ENCODE measurements around the gene CCL11. TPM values are rescaled to one million over a fixed set of nuclear protein-coding genes. Genes with fewer than 3 reads are reported as not detected.

The CCL11 gene
- total RNA-seq, 1 donor from 2014 or later = not detected

DNA sequence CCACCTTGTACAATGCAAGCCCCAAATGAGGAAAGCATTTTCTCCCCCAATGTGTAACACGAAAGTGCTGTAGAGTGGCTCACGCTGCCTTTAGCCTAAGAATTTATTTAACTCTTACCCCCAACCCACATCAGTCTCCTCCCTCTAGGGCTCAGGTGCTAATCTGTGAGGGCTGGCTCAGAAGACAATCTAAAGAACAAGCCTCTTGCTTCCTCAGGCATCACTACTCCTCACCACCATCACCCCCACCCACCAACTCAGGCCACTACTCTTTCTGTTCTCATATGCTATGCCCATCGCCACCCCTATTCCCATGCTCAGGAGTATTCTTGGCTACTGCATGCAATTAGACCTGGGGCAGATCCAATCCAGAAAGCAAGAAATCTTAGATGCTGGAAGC lies 34.4 kb upstream of the CCL11 start:
- Mint-ChIP-seq H3K27me3 (ENCODE audit: low read depth) (peaks cover 35% of the 10 kb centered on the region), H3K4me1 (ENCODE audit: low read depth) (peaks cover 4% of the 10 kb centered on the region), H3K4me3 (ENCODE audit: low read depth) (no peak overlapping the region), H3K36me3 (ENCODE audit: low read depth) (no peaks in the 10 kb centered on the region), H3K27ac (no peak overlapping the region), H3K9me3 (no peaks in the 10 kb centered on the region)
- no peak for DNase-seq (ENCODE audit: low spot score)
- intact Hi-C loops (cut with micrococcal nuclease) = loop anchor here (5.0 kb wide), 1 partner anchor 49 kb away; no protein-coding TSS in a partner anchor

GRCh38 chr17:34252095-34252443 lies 33.5 kb upstream of the CCL11 start:
- Mint-ChIP-seq H3K4me1 (ENCODE audit: low read depth) (peaks cover 4% of the 10 kb centered on the region), H3K9me3 (no peaks in the 10 kb centered on the region), H3K36me3 (ENCODE audit: low read depth) (no peaks in the 10 kb centered on the region), H3K27ac (no peak overlapping the region), H3K27me3 (ENCODE audit: low read depth) (peaks cover 38% of the 10 kb centered on the region), H3K4me3 (ENCODE audit: low read depth) (no peak overlapping the region)
- no peak for DNase-seq (ENCODE audit: low spot score)
- intact Hi-C loops (cut with micrococcal nuclease) = loop anchor here (5.0 kb wide), 1 partner anchor 50 kb away; no protein-coding TSS in a partner anchor

GRCh38 chr17:34252444-34253138 lies 33.0 kb upstream of the CCL11 start:
- DNase-seq (ENCODE audit: low spot score) = no peak
- intact Hi-C loops (cut with micrococcal nuclease) = loop anchor here (5.0 kb wide), 1 partner anchor 50 kb away; no protein-coding TSS in a partner anchor
- no peak overlapping the region for H3K4me3 Mint-ChIP-seq (ENCODE audit: low read depth)
- peaks cover 42% of the 10 kb centered on the region for H3K27me3 Mint-ChIP-seq (ENCODE audit: low read depth)
- no peaks in the 10 kb centered on the region for H3K9me3 Mint-ChIP-seq
- H3K27ac Mint-ChIP-seq = no peak overlapping the region
- H3K4me1 Mint-ChIP-seq (ENCODE audit: low read depth) = peaks cover 4% of the 10 kb centered on the region
- H3K36me3 Mint-ChIP-seq (ENCODE audit: low read depth) = no peaks in the 10 kb centered on the region

DNA sequence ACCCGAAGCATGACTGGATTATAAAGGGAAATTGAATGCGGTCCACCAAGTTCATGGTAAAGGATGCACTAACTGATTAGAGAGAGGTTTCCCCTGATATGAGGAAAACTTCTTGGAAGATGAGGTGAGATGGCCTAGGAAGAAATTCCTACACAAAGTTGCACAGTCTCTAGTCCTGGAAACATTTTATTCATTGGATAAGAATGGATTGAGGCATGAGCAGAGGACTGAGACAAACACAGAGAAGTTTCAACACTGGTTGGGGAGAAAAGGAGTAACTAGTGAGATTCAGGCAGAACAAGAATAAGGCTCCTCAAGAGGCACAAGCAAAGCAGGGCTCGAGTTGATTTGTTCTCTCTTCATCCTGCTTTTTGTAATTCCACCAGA lies 32.4 kb upstream of the CCL11 start:
- Mint-ChIP-seq H3K36me3 (ENCODE audit: low read depth) (no peaks in the 10 kb centered on the region), H3K4me1 (ENCODE audit: low read depth) (peaks cover 4% of the 10 kb centered on the region), H3K4me3 (ENCODE audit: low read depth) (no peak overlapping the region), H3K9me3 (no peaks in the 10 kb centered on the region), H3K27me3 (ENCODE audit: low read depth) (peaks cover 48% of the 10 kb centered on the region), H3K27ac (no peak overlapping the region)
- intact Hi-C loops (cut with micrococcal nuclease) = loop anchor here (5.0 kb wide), 1 partner anchor 51 kb away; no protein-coding TSS in a partner anchor
- DNase-seq (ENCODE audit: low spot score) = no peak

DNA sequence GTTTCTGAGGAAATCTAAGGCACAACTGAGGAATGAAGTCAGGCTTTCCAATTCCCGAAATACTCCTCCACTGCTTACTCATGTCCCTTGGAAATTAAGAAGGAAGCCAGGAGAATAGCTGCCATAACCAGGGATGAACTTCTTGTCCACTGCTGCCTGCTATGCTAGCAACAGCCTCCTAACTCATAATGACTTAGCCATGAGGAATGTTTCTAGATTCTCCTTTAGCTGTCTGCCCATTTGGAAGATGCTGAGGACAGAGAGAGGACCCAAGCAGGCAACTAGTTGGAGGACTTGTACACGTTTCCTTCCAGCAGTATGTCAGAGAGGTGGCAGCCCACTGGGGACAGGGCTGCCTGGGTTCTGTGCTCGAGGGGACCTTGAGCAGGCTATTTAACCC lies 31.4 kb upstream of the CCL11 start:
- no peaks in the 10 kb centered on the region for H3K36me3 Mint-ChIP-seq (ENCODE audit: low read depth)
- H3K27me3 Mint-ChIP-seq (ENCODE audit: low read depth) = peaks cover 49% of the 10 kb centered on the region
- H3K27ac Mint-ChIP-seq = no peak overlapping the region
- intact Hi-C loops (cut with micrococcal nuclease) = loop anchor here (5.0 kb wide), 1 partner anchor 52 kb away; no protein-coding TSS in a partner anchor
- H3K9me3 Mint-ChIP-seq = no peaks in the 10 kb centered on the region
- no peak overlapping the region for H3K4me3 Mint-ChIP-seq (ENCODE audit: low read depth)
- no peak for DNase-seq (ENCODE audit: low spot score)
- H3K4me1 Mint-ChIP-seq (ENCODE audit: low read depth) = peaks cover 4% of the 10 kb centered on the region

DNA sequence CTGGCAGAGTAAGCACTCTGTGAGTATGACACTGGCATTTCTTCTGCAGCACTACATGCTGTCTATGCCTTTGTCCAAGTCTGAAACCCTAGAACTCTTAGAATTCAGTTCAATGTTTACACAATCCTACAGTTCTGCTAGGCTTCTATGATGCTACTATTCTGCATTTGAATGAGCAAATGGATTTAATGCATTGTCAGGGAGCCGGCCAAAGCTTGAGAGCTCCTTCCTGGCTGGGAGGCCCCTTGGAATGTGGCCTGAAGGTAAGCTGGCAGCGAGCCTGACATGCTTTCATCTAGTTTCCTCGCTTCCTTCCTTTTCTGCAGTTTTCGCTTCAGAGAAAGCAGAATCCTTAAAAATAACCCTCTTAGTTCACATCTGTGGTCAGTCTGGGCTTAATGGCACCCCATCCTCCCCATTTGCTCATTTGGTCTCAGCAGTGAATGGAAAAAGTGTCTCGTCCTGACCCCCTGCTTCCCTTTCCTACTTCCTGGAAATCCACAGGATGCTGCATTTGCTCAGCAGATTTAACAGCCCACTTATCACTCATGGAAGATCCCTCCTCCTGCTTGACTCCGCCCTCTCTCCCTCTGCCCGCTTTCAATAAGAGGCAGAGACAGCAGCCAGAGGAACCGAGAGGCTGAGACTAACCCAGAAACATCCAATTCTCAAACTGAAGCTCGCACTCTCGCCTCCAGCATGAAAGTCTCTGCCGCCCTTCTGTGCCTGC lies 30.7 kb upstream of the CCL11 start, which contains the start of gene CCL2:
Gene CCL2 (plus strand): TSS at position 635 of the 730 bp plus-strand sequence. CDS start 65 bp downstream, at position 700.
- H3K4me3 Mint-ChIP-seq (ENCODE audit: low read depth) = no peak within 1 kb of the TSS
- intact Hi-C loops (cut with micrococcal nuclease) = loop anchor here (5.0 kb wide), 1 partner anchor 53 kb away; no protein-coding TSS in a partner anchor
- H3K27ac Mint-ChIP-seq = no peak within 1 kb of the TSS
- H3K36me3 Mint-ChIP-seq (ENCODE audit: low read depth) = no peaks in the 10 kb centered on the region
- peaks cover 50% of the 10 kb centered on the region for H3K27me3 Mint-ChIP-seq (ENCODE audit: low read depth)
- H3K9me3 Mint-ChIP-seq = no peaks in the 10 kb centered on the region
- no peak for DNase-seq (ENCODE audit: low spot score)
- peaks cover 4% of the 10 kb centered on the region for H3K4me1 Mint-ChIP-seq (ENCODE audit: low read depth)

DNA sequence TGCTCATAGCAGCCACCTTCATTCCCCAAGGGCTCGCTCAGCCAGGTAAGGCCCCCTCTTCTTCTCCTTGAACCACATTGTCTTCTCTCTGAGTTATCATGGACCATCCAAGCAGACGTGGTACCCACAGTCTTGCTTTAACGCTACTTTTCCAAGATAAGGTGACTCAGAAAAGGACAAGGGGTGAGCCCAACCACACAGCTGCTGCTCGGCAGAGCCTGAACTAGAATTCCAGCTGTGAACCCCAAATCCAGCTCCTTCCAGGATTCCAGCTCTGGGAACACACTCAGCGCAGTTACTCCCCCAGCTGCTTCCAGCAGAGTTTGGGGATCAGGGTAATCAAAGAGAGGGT lies 30.2 kb upstream of the CCL11 start:
- Mint-ChIP-seq H3K4me3 (ENCODE audit: low read depth) (no peak overlapping the region), H3K9me3 (no peaks in the 10 kb centered on the region), H3K4me1 (ENCODE audit: low read depth) (peaks cover 4% of the 10 kb centered on the region), H3K36me3 (ENCODE audit: low read depth) (no peaks in the 10 kb centered on the region), H3K27me3 (ENCODE audit: low read depth) (peaks cover 51% of the 10 kb centered on the region), H3K27ac (no peak overlapping the region)
- intact Hi-C loops (cut with micrococcal nuclease) = no loop called here
- DNase-seq (ENCODE audit: low spot score) = no peak

DNA sequence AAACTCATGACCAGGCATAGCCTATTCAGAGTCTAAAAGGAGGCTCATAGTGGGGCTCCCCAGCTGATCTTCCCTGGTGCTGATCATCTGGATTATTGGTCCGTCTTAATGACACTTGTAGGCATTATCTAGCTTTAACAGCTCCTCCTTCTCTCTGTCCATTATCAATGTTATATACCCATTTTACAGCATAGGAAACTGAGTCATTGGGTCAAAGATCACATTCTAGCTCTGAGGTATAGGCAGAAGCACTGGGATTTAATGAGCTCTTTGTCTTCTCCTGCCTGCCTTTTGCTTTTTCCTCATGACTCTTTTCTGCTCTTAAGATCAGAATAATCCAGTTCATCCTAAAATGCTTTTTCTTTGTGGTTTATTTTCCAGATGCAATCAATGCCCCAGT lies 29.7 kb upstream of the CCL11 start:
- Mint-ChIP-seq H3K4me3 (ENCODE audit: low read depth) (no peak overlapping the region), H3K4me1 (ENCODE audit: low read depth) (peaks cover 4% of the 10 kb centered on the region), H3K27me3 (ENCODE audit: low read depth) (peaks cover 55% of the 10 kb centered on the region), H3K9me3 (no peaks in the 10 kb centered on the region), H3K27ac (no peak overlapping the region), H3K36me3 (ENCODE audit: low read depth) (no peaks in the 10 kb centered on the region)
- intact Hi-C loops (cut with micrococcal nuclease) = no loop called here
- no peak for DNase-seq (ENCODE audit: low spot score)

DNA sequence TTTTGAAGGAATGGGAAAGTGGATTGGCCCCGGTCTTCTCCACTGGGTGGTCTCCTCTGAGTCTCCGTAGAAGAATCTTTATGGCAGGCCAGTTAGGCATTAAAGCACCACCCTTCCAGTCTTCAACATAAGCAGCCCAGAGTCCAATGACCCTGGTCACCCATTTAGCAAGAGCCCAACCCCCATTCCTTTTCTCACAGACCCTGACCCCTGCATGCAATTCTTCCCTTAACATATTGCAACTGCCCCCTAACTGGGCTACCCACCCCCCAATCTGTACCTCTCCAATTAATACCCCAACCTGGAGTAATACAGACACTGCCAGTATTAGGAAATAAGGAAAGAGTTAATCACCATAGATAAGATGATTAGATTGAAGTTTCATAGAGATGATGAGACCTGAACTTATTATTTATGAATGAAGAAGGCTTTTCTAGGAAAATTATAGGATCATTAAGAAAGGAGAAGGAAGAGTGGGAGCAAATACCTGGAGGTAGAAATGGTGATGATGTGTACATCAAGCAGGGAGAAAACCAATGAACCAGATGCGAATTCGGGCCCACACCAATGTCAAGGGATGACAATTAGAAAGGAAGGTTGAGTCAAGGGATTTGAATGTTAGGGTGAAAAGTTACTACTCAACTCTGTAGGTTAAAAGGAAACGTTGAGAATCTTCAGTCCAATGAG lies 28.1 kb upstream of the CCL11 start:
- H3K36me3 Mint-ChIP-seq (ENCODE audit: low read depth) = no peaks in the 10 kb centered on the region
- no peaks in the 10 kb centered on the region for H3K9me3 Mint-ChIP-seq
- intact Hi-C loops (cut with micrococcal nuclease) = no loop called here
- no peak overlapping the region for H3K4me3 Mint-ChIP-seq (ENCODE audit: low read depth)
- peaks cover 52% of the 10 kb centered on the region for H3K27me3 Mint-ChIP-seq (ENCODE audit: low read depth)
- H3K4me1 Mint-ChIP-seq (ENCODE audit: low read depth) = peaks cover 8% of the 10 kb centered on the region
- DNase-seq (ENCODE audit: low spot score) = no peak
- H3K27ac Mint-ChIP-seq = no peak overlapping the region

DNA sequence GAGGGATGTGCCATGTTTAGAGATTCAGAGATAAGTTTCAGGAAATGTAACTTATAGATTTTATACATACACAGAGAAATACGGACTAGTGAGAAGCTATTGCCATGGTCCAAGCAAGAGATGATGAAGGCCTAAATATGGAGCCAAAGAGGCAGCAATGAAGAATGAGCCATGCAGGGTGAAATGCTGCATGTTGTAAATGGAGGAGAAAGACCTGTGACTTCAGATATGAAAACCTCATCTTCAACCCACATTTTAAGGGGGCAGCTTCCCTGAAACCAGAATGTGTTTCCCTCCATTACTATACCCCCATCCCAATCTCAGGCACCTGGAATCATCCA lies 27.6 kb upstream of the CCL11 start:
- no peak for DNase-seq (ENCODE audit: low spot score)
- H3K4me3 Mint-ChIP-seq (ENCODE audit: low read depth) = no peak overlapping the region
- H3K4me1 Mint-ChIP-seq (ENCODE audit: low read depth) = peaks cover 5% of the 10 kb centered on the region
- no peaks in the 10 kb centered on the region for H3K36me3 Mint-ChIP-seq (ENCODE audit: low read depth)
- intact Hi-C loops (cut with micrococcal nuclease) = no loop called here
- H3K27ac Mint-ChIP-seq = no peak overlapping the region
- H3K27me3 Mint-ChIP-seq (ENCODE audit: low read depth) = peaks cover 48% of the 10 kb centered on the region
- no peaks in the 10 kb centered on the region for H3K9me3 Mint-ChIP-seq

DNA sequence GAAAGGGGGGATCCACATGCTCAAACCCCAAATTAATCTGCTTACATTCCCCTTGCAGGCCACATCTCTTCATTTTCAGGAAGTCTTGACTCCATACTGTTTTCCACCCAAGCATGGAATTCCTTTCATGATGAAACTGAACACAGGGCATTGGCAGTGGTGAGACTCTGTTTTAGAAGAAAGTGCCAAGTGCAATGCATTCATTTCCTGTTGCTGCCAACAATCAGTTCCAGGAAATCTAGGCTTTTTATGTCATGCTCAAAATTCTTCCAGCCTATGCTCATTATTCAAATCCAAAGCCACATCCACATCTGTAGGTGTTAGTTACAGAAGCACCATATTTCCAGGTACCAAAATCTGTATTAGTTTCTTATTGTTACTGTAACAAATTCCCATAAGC lies 26.4 kb upstream of the CCL11 start:
- Mint-ChIP-seq H3K4me3 (ENCODE audit: low read depth) (no peak overlapping the region), H3K9me3 (no peaks in the 10 kb centered on the region), H3K36me3 (ENCODE audit: low read depth) (no peaks in the 10 kb centered on the region), H3K4me1 (ENCODE audit: low read depth) (peaks cover 3% of the 10 kb centered on the region), H3K27me3 (ENCODE audit: low read depth) (peaks cover 40% of the 10 kb centered on the region), H3K27ac (no peak overlapping the region)
- DNase-seq (ENCODE audit: low spot score) = no peak
- intact Hi-C loops (cut with micrococcal nuclease) = no loop called here

GRCh38 chr17:34260861-34261260 lies 24.7 kb upstream of the CCL11 start:
- H3K9me3 Mint-ChIP-seq = no peaks in the 10 kb centered on the region
- no peaks in the 10 kb centered on the region for H3K36me3 Mint-ChIP-seq (ENCODE audit: low read depth)
- intact Hi-C loops (cut with micrococcal nuclease) = no loop called here
- no peak overlapping the region for H3K4me3 Mint-ChIP-seq (ENCODE audit: low read depth)
- peaks cover 3% of the 10 kb centered on the region for H3K4me1 Mint-ChIP-seq (ENCODE audit: low read depth)
- DNase-seq (ENCODE audit: low spot score) = no peak
- H3K27ac Mint-ChIP-seq = no peak overlapping the region
- H3K27me3 Mint-ChIP-seq (ENCODE audit: low read depth) = peaks cover 42% of the 10 kb centered on the region
